CD4-positive, alpha-beta memory T cell (primary cell): Measurements from ENCODE around the gene NUP214. TPM values are rescaled to one million over a fixed set of nuclear protein-coding genes. Genes with fewer than 3 reads are reported as not detected.
"Not testable (repeated sequence)": the region's sequence is repeated elsewhere in the genome, so short reads cannot be mapped to it uniquely, and the experiment has no call there.

Experiments
- CTCF ChIA-PET: fragments of 350-600 bp; sonication (Branson Sonifier 250); formaldehyde crosslinking; loops from one replicate; lab custom pipeline; 2021; ENCODE audit warnings: inconsistent platforms; ENCODE audit not compliant: partially characterized antibody; lab: Charles Lee
- POLR2A ChIA-PET: fragments of 350-600 bp; sonication (Branson Sonifier 250); formaldehyde crosslinking; loops from one replicate; lab custom pipeline; 2021; ENCODE audit not compliant: partially characterized antibody; lab: Charles Lee
- DNase-seq, 5 donors: peaks; one replicate each; pipeline versions ENCODE4 v3.0.0 to v3.0.0-alpha.2; 2020 to 2022; ENCODE audit warnings: mixed read lengths in 1 of 5
- H3K27ac ChIP-seq: one replicate; pipeline ENCODE4 v1.7.0; 2013; ENCODE audit warnings: low read depth, low read length
- H3K27me3 ChIP-seq: 2 replicates; pipeline ENCODE4 v1.7.0; 2013; ENCODE audit warnings: mild to moderate bottlenecking, low read length, moderate library complexity; ENCODE audit not compliant: insufficient read depth
- H3K36me3 ChIP-seq: 2 replicates; pipeline ENCODE4 v1.7.0; 2013; ENCODE audit warnings: mild to moderate bottlenecking, low read length, moderate library complexity; ENCODE audit not compliant: insufficient read depth
- H3K4me1 ChIP-seq: 2 replicates; pipeline ENCODE4 v1.7.0; 2013; ENCODE audit warnings: mild to moderate bottlenecking, low read length, moderate library complexity; ENCODE audit not compliant: insufficient read depth
- H3K4me3 ChIP-seq, 2 donors: one replicate each; pipeline ENCODE4 v1.7.0; 2013; ENCODE audit warnings: low read length in 2 of 2, mild to moderate bottlenecking in 1 of 2
- H3K9me3 ChIP-seq, 2 donors: one replicate each; pipeline ENCODE4 v1.7.0; 2013; ENCODE audit warnings: low read length in 2 of 2, control low read depth in 1 of 2; ENCODE audit not compliant: control insufficient read depth in 1 of 2
- H3K27ac Mint-ChIP-seq, 7 donors: one replicate each; pipeline ENCODE4 v1.8.0; 2020 to 2021; ENCODE audit warnings: mixed read lengths in 7 of 7, mild to moderate bottlenecking in 6 of 7, inconsistent platforms in 3 of 7, moderate library complexity in 3 of 7
- H3K27me3 Mint-ChIP-seq, 2 donors: one replicate each; pipeline ENCODE4 v1.8.0; 2020 to 2021; ENCODE audit warnings: mixed read lengths in 2 of 2
- H3K36me3 Mint-ChIP-seq, 2 donors: one replicate each; pipeline ENCODE4 v1.8.0; 2020 to 2021; ENCODE audit warnings: mixed read lengths in 2 of 2, inconsistent platforms in 1 of 2, mild to moderate bottlenecking in 1 of 2
- H3K4me1 Mint-ChIP-seq, 4 donors: one replicate each; pipeline ENCODE4 v1.8.0; 2020 to 2021; ENCODE audit warnings: mixed read lengths in 4 of 4, mild to moderate bottlenecking in 1 of 4
- H3K4me3 Mint-ChIP-seq, 8 donors: one replicate each; pipeline ENCODE4 v1.8.0; 2020 to 2021; ENCODE audit warnings: mixed read lengths in 8 of 8, mild to moderate bottlenecking in 7 of 8, moderate library complexity in 6 of 8, inconsistent platforms in 3 of 8
- H3K9me3 Mint-ChIP-seq, 8 donors: one replicate each; pipeline ENCODE4 v1.8.0; 2020 to 2021; ENCODE audit warnings: mixed read lengths in 8 of 8, mild to moderate bottlenecking in 5 of 8, inconsistent platforms in 3 of 8, moderate library complexity in 1 of 8
- intact Hi-C: fragments of 100-400 bp; cut with micrococcal nuclease; formaldehyde crosslinking; loops from one replicate; pipeline ENCODE4 v1.15.1; 2023
- polyA plus RNA-seq, 2 donors: library from polyadenylated mRNA; unstranded; fragments of 300-500 nt; fragmentation: Illumina TruSeq; gene quantifications; one replicate each; pipeline ENCODE4 v1.2.3, GENCODE V29; 2021
- total RNA-seq, 2 experiments: library from RNA; stranded (reverse); gene quantifications; one replicate each; pipeline ENCODE4 v1.2.3, GENCODE V29; 2021

The NUP214 gene
- total and polyA plus RNA-seq, 4 experiments from 2014 or later, result 6.6 to 79.5 (median 47.2) TPM

DNA sequence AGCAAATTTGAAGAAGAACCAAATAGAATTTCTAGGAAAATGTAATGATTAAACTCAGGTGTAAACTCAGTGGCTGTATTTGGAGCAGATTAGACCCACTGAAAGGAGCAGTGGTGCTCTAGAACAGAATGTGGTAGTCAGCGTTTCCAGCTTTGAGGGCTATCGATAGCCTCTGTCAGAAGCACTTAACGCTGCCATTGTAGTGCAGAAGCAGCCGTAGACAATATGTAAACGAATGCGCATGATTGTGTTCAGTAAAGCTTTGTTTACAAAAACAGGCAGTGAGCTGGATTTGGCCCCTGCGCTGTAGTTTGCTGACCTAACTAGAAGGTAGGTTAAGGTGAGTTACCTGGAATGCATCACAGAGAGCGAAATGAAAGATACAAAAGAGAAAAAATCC lies 78.9 kb downstream of the NUP214 start:
- intact Hi-C loops, result no loop called here
- Histone ChIP-seq H3K27ac (no peak overlapping the region), H3K9me3 (no peaks in the 10 kb centered on the region), H3K4me1 (no peaks in the 10 kb centered on the region), H3K4me3 (no peak overlapping the region), H3K27me3 (no peaks in the 10 kb centered on the region), H3K36me3 (peaks cover 29% of the 10 kb centered on the region)
- CTCF ChIA-PET, result no interaction called here
- DNase-seq, result no peak
- Mint-ChIP-seq H3K36me3 (peaks cover 57 to 69% of the 10 kb centered on the region in 2 donors), H3K4me1 (peaks cover 0 to 4% (median 0%) of the 10 kb centered on the region in 4 donors), H3K27me3 (no peaks in the 10 kb centered on the region), H3K27ac (peak overlapping the region in 1 of 7 donors; percentile 46), H3K9me3 (peaks cover 0 to 2% (median 0%) of the 10 kb centered on the region in 8 donors), H3K4me3 (no peak overlapping the region)
- POLR2A ChIA-PET, result interaction anchor here (1.2 kb wide), 1 partner anchor 70 kb away, joined by 3 read pairs; no protein-coding TSS in a partner anchor

DNA sequence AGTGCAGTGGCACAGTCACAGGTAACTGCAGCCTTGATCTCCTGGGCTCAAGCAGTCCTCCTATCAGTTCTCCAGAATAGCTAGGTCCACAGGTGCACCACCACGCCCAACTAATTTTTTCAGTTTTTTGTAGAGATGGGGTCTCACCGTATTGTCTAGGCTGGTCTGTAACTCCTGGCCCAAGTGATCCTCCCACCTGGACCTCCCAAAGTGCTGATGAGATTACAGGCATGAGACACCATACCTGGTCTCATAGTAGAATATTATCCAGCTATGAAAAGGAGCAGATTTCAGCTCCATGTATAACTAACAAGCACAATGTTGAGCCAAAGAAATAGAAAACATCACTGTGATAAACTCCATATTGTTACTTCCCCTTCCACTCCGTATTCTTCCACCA lies 81.1 kb downstream of the NUP214 start:
- Mint-ChIP-seq H3K4me1 (peaks cover 0 to 2% (median 0%) of the 10 kb centered on the region in 4 donors), H3K27ac (peak overlapping the region in 1 of 7 donors; percentile 36), H3K4me3 (no peak overlapping the region), H3K9me3 (peaks cover 0 to 20% (median 10%) of the 10 kb centered on the region in 8 donors), H3K36me3 (peaks cover 68% of the 10 kb centered on the region in 2 donors), H3K27me3 (no peaks in the 10 kb centered on the region)
- CTCF ChIA-PET, result interaction anchor here (1.0 to 2.7 kb wide), 2 partner anchors 28 to 130 kb away, joined by 5 to 13 read pairs; no protein-coding TSS in a partner anchor
- Histone ChIP-seq H3K4me1 (no peaks in the 10 kb centered on the region), H3K27me3 (no peaks in the 10 kb centered on the region), H3K27ac (no peak overlapping the region), H3K4me3 (no peak overlapping the region), H3K9me3 (no peaks in the 10 kb centered on the region), H3K36me3 (peaks cover 20% of the 10 kb centered on the region)
- intact Hi-C loops, result no loop called here
- POLR2A ChIA-PET, result interaction anchor here (0.5 to 1.5 kb wide), 2 partner anchors 10 to 50 kb away, joined by 3 to 5 read pairs; no protein-coding TSS in a partner anchor
- DNase-seq, result no peak

DNA sequence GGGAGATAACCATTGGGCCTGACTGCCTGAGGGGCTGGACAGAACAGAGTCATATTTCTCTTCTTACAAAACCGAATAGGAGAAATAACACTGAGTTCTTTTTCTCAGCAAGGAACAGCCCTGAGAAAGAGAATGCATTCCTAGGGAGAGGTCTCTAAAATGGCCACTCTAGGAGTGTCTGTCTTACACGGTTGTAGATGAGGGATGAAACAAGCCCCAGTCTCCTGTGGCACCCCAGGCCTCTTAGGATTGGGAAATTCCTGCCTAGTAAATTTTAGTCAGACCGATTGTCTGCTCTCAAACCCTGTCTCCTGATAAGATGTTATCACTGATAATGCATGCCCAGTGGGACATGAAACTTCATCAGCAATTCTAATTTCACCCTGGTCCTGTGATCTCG lies 86.5 kb downstream of the NUP214 start:
- H3K27ac ChIP-seq, intact Hi-C loops, H3K4me1 Mint-ChIP-seq, POLR2A ChIA-PET, DNase-seq, H3K9me3 ChIP-seq, H3K4me3 ChIP-seq, H3K27me3 Mint-ChIP-seq, H3K36me3 ChIP-seq, H3K4me1 ChIP-seq, CTCF ChIA-PET, H3K27me3 ChIP-seq, H3K27ac Mint-ChIP-seq, H3K4me3 Mint-ChIP-seq: not testable (repeated sequence)
- H3K9me3 Mint-ChIP-seq, result peaks cover 0 to 36% (median 22%) of the 10 kb centered on the region in 8 donors
- H3K36me3 Mint-ChIP-seq, result peaks cover 59 to 66% of the 10 kb centered on the region in 2 donors

DNA sequence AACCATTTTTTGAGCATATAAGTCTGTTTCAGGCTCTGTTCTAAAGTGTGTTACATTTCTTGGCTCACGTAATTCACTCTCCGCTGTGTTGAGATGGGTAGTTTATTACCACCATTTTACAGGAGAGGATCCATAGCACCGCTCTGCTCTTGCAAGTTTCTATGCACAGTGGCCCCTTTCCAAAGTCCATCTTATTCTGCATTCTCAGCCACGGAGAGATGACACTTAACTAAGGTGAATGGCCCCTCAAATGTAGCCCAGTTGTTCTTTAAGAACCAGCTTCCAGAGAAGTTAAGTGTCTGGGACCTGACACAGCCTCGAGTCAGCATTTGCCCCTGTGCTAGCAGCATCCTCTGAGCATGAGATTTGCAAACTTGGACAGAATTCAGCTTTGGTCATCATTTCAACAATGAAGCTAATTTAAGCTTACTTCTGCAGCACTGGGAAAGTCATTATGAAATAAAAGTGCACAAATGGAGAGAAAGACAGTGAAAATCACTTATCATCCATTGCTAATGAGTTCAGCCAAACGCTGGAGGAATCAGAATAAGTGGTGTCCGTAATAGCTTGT lies 89.0 kb downstream of the NUP214 start:
- H3K27me3 Mint-ChIP-seq, result no peaks in the 10 kb centered on the region
- no peak overlapping the region for H3K4me3 Mint-ChIP-seq
- no peak overlapping the region for H3K27ac ChIP-seq
- no peaks in the 10 kb centered on the region for H3K4me1 ChIP-seq
- no peak overlapping the region for H3K27ac Mint-ChIP-seq
- no peak for DNase-seq
- H3K4me1 Mint-ChIP-seq, result peaks cover 0 to 4% (median 1%) of the 10 kb centered on the region in 4 donors
- POLR2A ChIA-PET, result interaction anchor here (0.6 to 1.2 kb wide), 2 partner anchors 42 to 110 kb away, joined by 3 read pairs; no protein-coding TSS in a partner anchor
- peaks cover 66 to 70% of the 10 kb centered on the region in 2 donors for H3K36me3 Mint-ChIP-seq
- no peaks in the 10 kb centered on the region for H3K27me3 ChIP-seq
- no peaks in the 10 kb centered on the region for H3K36me3 ChIP-seq
- H3K9me3 Mint-ChIP-seq, result peaks cover 0 to 36% (median 21%) of the 10 kb centered on the region in 8 donors
- CTCF ChIA-PET, result interaction anchor here (0.8 to 2.2 kb wide), 3 partner anchors 34 to 122 kb away, joined by 3 to 12 read pairs (median 3); no protein-coding TSS in a partner anchor
- intact Hi-C loops, result no loop called here
- no peak overlapping the region for H3K4me3 ChIP-seq
- H3K9me3 ChIP-seq, result no peaks in the 10 kb centered on the region

DNA sequence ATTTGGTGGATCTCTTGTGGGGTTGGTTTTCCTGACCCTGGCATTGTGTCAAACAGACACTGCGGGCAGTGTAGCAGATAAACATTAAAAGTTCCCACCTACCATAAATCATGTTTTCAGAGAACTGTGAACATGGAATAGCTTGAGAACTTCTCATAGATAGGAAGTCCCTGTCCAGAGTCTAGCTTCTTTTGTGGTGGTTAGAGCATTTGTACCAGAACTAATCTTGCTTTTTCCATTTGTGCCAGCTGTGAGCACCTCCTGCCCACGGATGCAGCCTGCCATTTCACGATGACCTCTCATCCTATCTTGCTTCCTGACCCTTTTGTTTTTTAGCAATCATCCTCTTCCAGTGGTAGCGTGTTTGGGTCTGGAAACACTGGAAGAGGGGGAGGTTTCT lies 89.5 kb downstream of the NUP214 start:
- Histone ChIP-seq H3K36me3 (no peaks in the 10 kb centered on the region), H3K4me3 (no peak overlapping the region), H3K4me1 (no peaks in the 10 kb centered on the region), H3K27me3 (no peaks in the 10 kb centered on the region), H3K9me3 (no peaks in the 10 kb centered on the region), H3K27ac (no peak overlapping the region)
- intact Hi-C loops, result no loop called here
- Mint-ChIP-seq H3K4me3 (no peak overlapping the region), H3K27me3 (no peaks in the 10 kb centered on the region), H3K36me3 (peaks cover 62 to 70% of the 10 kb centered on the region in 2 donors), H3K27ac (peak overlapping the region in 1 of 7 donors; percentile 59), H3K9me3 (peaks cover 0 to 32% (median 21%) of the 10 kb centered on the region in 8 donors), H3K4me1 (peaks cover 0 to 4% (median 1%) of the 10 kb centered on the region in 4 donors)
- ChIA-PET POLR2A (interaction anchor here (0.6 to 1.9 kb wide), 2 partner anchors 41 to 109 kb away, joined by 3 to 6 read pairs; no protein-coding TSS in a partner anchor), CTCF (interaction anchor here (0.8 to 2.2 kb wide), 3 partner anchors 35 to 122 kb away, joined by 3 to 12 read pairs (median 3); no protein-coding TSS in a partner anchor)
- DNase-seq, result no peak

DNA sequence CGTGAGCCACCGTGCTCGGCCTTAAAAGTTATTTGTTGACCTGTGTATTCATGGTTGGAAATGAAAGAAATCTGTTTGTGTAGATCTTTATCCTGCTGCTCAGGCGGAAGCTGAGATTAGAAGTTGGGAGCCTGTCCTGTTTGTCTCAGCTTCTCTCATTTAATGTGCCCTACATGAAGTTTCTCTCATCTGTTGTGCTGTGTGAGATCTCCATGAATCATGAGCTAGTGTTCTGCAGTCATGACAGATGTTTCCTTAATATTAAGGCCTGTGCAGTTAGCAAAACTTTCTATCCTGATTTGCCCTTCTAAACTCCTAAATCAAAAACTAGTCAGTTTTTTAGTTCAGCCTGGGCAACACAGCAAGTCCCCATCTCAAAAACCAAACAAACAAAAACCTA lies 91.4 kb downstream of the NUP214 start:
- H3K4me1 Mint-ChIP-seq, result peaks cover 0 to 4% (median 1%) of the 10 kb centered on the region in 4 donors
- peaks cover 0 to 13% (median 10%) of the 10 kb centered on the region in 8 donors for H3K9me3 Mint-ChIP-seq
- intact Hi-C loops, result no loop called here
- POLR2A ChIA-PET, result interaction anchor here (1.6 to 1.9 kb wide), 2 partner anchors 10 to 39 kb away, joined by 5 to 6 read pairs; no protein-coding TSS in a partner anchor
- Histone ChIP-seq H3K4me1 (no peaks in the 10 kb centered on the region), H3K9me3 (no peaks in the 10 kb centered on the region), H3K27ac (no peak overlapping the region), H3K27me3 (no peaks in the 10 kb centered on the region), H3K4me3 (no peak overlapping the region), H3K36me3 (no peaks in the 10 kb centered on the region)
- H3K27me3 Mint-ChIP-seq, result no peaks in the 10 kb centered on the region
- H3K27ac Mint-ChIP-seq, result no peak overlapping the region
- H3K4me3 Mint-ChIP-seq, result no peak overlapping the region
- DNase-seq, result no peak
- CTCF ChIA-PET, result interaction anchor here (1.6 kb wide), 1 partner anchor 133 kb away, joined by 4 read pairs; no protein-coding TSS in a partner anchor
- peaks cover 55 to 58% of the 10 kb centered on the region in 2 donors for H3K36me3 Mint-ChIP-seq

DNA sequence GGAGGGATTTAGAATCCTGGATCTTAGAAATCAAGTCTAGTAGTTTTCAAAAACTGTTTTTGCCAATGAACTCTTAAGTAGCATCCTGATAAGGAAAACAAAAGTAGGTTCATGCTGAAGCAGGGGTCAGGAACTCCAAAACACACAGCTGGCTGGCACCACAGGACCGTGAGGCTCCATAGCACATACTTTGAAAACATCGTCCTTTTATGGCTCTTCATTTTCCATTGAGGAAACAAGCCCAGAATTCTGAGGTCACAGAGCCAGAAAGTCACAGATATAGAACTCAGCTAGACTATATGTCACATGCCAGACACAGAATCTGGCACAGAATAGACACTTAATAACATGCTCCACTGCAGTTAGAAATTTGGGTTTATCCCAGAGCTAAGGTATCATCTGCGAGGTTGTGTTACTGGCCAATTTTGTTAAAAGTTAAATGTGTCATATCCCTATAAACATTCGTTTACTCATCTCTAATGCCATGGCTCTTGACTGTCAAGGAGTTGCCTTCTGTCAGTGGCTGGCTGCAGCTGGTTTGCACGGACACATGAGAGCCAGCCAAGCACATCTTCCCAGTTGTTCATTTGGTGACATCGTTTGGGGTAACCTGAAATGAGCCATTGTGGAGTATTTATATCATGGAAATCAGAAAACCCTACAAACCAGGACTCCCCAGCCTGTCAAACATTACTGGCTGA lies 92.1 kb downstream of the NUP214 start:
- H3K36me3 Mint-ChIP-seq, result peaks cover 51 to 53% of the 10 kb centered on the region in 2 donors
- Histone ChIP-seq H3K27me3 (no peaks in the 10 kb centered on the region), H3K4me1 (no peaks in the 10 kb centered on the region), H3K4me3 (no peak overlapping the region), H3K27ac (no peak overlapping the region), H3K9me3 (no peaks in the 10 kb centered on the region), H3K36me3 (no peaks in the 10 kb centered on the region)
- POLR2A ChIA-PET, result interaction anchor here (1.6 kb wide), 1 partner anchor 10 kb away, joined by 5 read pairs; no protein-coding TSS in a partner anchor
- H3K4me1 Mint-ChIP-seq, result peaks cover 0 to 4% (median 1%) of the 10 kb centered on the region in 4 donors
- intact Hi-C loops, result no loop called here
- no peaks in the 10 kb centered on the region for H3K27me3 Mint-ChIP-seq
- CTCF ChIA-PET, result no interaction called here
- no peak for DNase-seq
- H3K9me3 Mint-ChIP-seq, result peaks cover 0 to 6% (median 5%) of the 10 kb centered on the region in 8 donors
- H3K27ac Mint-ChIP-seq, result peak overlapping the region in 3 of 7 donors; percentile 4 to 32 (median 31)
- no peak overlapping the region for H3K4me3 Mint-ChIP-seq
